Mesothelial cell of epicardium (in vitro differentiated cells): ENCODE measurements around the gene ABR. TPM values are rescaled to one million over a fixed set of nuclear protein-coding genes. Genes with fewer than 3 reads are reported as not detected.
"Not testable (repeated sequence)": the region's sequence is repeated elsewhere in the genome, so short reads cannot be mapped to it uniquely, and the experiment has no call there.

ENCODE experiments used
- DNase-seq, 2 experiments: peaks; one replicate each; pipeline ENCODE4 v3.0.0; 2021; ENCODE audit warnings: low spot score in 2 of 2; ENCODE audit not compliant: unreplicated experiment in 2 of 2
- H3K27ac Mint-ChIP-seq: 2 replicates; pipeline ENCODE4 v1.8.0; 2021; ENCODE audit warnings: mixed read lengths
- H3K27me3 Mint-ChIP-seq: 2 replicates; pipeline ENCODE4 v1.8.0; 2021; ENCODE audit warnings: low read depth, mixed read lengths
- H3K36me3 Mint-ChIP-seq: 2 replicates; pipeline ENCODE4 v1.8.0; 2021; ENCODE audit warnings: mixed read lengths
- H3K4me1 Mint-ChIP-seq: 2 replicates; pipeline ENCODE4 v1.8.0; 2021; ENCODE audit warnings: mixed read lengths
- H3K4me3 Mint-ChIP-seq: 2 replicates; pipeline ENCODE4 v1.8.0; 2021; ENCODE audit warnings: mild to moderate bottlenecking, moderate library complexity, mixed read lengths
- H3K9me3 Mint-ChIP-seq: 2 replicates; pipeline ENCODE4 v1.8.0; 2021; ENCODE audit warnings: mixed read lengths
- CTCF ChIP-seq: fragments of 200-600 bp; sonication (generic); IDR thresholded peaks from one replicate; pipeline ENCODE4 v1.5.0; 2021; ENCODE audit warnings: antibody characterized with exemption; ENCODE audit not compliant: unreplicated experiment
- total RNA-seq: library from RNA; stranded (reverse); gene quantifications from 3 replicates; pipeline ENCODE4 v1.2.1, GENCODE V29; 2021

Gene ABR
- total RNA-seq, 1 donor from 2014 or later = 70.1 TPM

GRCh38 chr17:1047177-1047878 is 132.5 kb downstream of the ABR start:
- no peak for TF ChIP-seq CTCF
- Mint-ChIP-seq H3K27ac (peak overlapping the region; percentile 95), H3K4me3 (peak overlapping the region; percentile 15), H3K36me3 (peaks cover 18% of the 10 kb centered on the region), H3K27me3 (no peaks in the 10 kb centered on the region), H3K9me3 (no peaks in the 10 kb centered on the region), H3K4me1 (peaks cover 29% of the 10 kb centered on the region)
- DNase-seq = peak in 1 of 2 experiments; percentile 76

GRCh38 chr17:1045456-1045855 is 134.3 kb downstream of the ABR start:
- no peak for DNase-seq
- H3K4me1 Mint-ChIP-seq = peaks cover 29% of the 10 kb centered on the region
- H3K27me3 Mint-ChIP-seq = no peaks in the 10 kb centered on the region
- no peaks in the 10 kb centered on the region for H3K9me3 Mint-ChIP-seq
- peak overlapping the region; percentile 50 for H3K27ac Mint-ChIP-seq
- H3K36me3 Mint-ChIP-seq = peaks cover 25% of the 10 kb centered on the region
- no peak overlapping the region for H3K4me3 Mint-ChIP-seq
- no peak for TF ChIP-seq CTCF

- DNase-seq, H3K4me3 Mint-ChIP-seq, H3K27me3 Mint-ChIP-seq, H3K9me3 Mint-ChIP-seq: not testable (repeated sequence)
- H3K36me3 Mint-ChIP-seq = peaks cover 20% of the 10 kb centered on the region
- peaks cover 29% of the 10 kb centered on the region for H3K4me1 Mint-ChIP-seq
- peak overlapping the region; percentile 82 for H3K27ac Mint-ChIP-seq
These were observed 135.3 kb downstream of the ABR start for GRCh38 chr17:1044387-1045009.

- peak in 1 of 2 experiments; percentile 19 for DNase-seq
- no peak overlapping the region for H3K27ac Mint-ChIP-seq
- H3K27me3 Mint-ChIP-seq = no peaks in the 10 kb centered on the region
- H3K4me1 Mint-ChIP-seq = peaks cover 27% of the 10 kb centered on the region
- H3K36me3 Mint-ChIP-seq = peaks cover 17% of the 10 kb centered on the region
- no peaks in the 10 kb centered on the region for H3K9me3 Mint-ChIP-seq
- TF ChIP-seq CTCF = no peak
- no peak overlapping the region for H3K4me3 Mint-ChIP-seq
These were observed 136.1 kb downstream of the ABR start for GRCh38 chr17:1043601-1044251.

GRCh38 chr17:1042486-1042885 is 137.3 kb downstream of the ABR start:
- Mint-ChIP-seq H3K36me3 (peaks cover 17% of the 10 kb centered on the region), H3K27ac (no peak overlapping the region), H3K4me1 (peaks cover 23% of the 10 kb centered on the region), H3K9me3 (no peaks in the 10 kb centered on the region), H3K4me3 (no peak overlapping the region), H3K27me3 (no peaks in the 10 kb centered on the region)
- TF ChIP-seq CTCF = no peak
- no peak for DNase-seq

- DNase-seq = no peak
- Mint-ChIP-seq H3K4me3 (no peak overlapping the region), H3K27ac (no peak overlapping the region), H3K9me3 (no peaks in the 10 kb centered on the region), H3K27me3 (no peaks in the 10 kb centered on the region), H3K4me1 (peaks cover 16% of the 10 kb centered on the region), H3K36me3 (peaks cover 17% of the 10 kb centered on the region)
- no peak for TF ChIP-seq CTCF
These were observed 138.0 kb downstream of the ABR start for GRCh38 chr17:1041746-1042145.
